HepG2 (cell line): ENCODE measurements around the gene SLC2A8. TPM values are rescaled to one million over a fixed set of nuclear protein-coding genes. Genes with fewer than 3 reads are reported as not detected.
A peak's percentile ranks its signal among the peaks of the same experiment; 100 is the strongest.

Experiments
- HDAC2 ChIP-seq: sonication (generic); formaldehyde crosslinking; IDR thresholded peaks from 2 replicates; pipeline ENCODE4 v1.4.0; 2020; ENCODE audit warnings: missing genetic modification reagents
- HNRNPH1 ChIP-seq: fragments of 200-400 bp; formaldehyde crosslinking; optimal IDR thresholded peaks from 2 replicates; pipeline ENCODE3; 2017; ENCODE audit warnings: mild to moderate bottlenecking, low read depth, low read length
- HOXA7 ChIP-seq: sonication (generic); formaldehyde crosslinking; IDR thresholded peaks from 2 replicates; pipeline ENCODE4 v1.8.1; 2022; ENCODE audit warnings: mild to moderate bottlenecking, missing genetic modification reagents, moderate library complexity
- MED8 ChIP-seq: sonication (generic); formaldehyde crosslinking; IDR thresholded peaks from 2 replicates; pipeline ENCODE4 v1.8.1; 2023; ENCODE audit warnings: mild to moderate bottlenecking, missing genetic modification reagents; ENCODE audit not compliant: insufficient replicate concordance
- PREB ChIP-seq: sonication (generic); formaldehyde crosslinking; IDR thresholded peaks from 2 replicates; pipeline ENCODE4 v1.4.0; 2020; ENCODE audit warnings: missing genetic modification reagents
- REST ChIP-seq, 2 experiments: IDR thresholded peaks; 2 replicates each; pipeline ENCODE4 v1.6.1; 2011 to 2012; ENCODE audit warnings: low read length in 2 of 2, borderline replicate concordance in 1 of 2, low read depth in 1 of 2, mild to moderate bottlenecking in 1 of 2, moderate library complexity in 1 of 2
- SALL2 ChIP-seq: sonication (generic); formaldehyde crosslinking; IDR thresholded peaks from 2 replicates; pipeline ENCODE4 v1.8.1; 2023; ENCODE audit warnings: mild to moderate bottlenecking, missing genetic modification reagents, inconsistent platforms
- SP1 ChIP-seq, 2 experiments: fragments of 450-650 bp in 1 of 2; sonication (generic) in 1 of 2; formaldehyde crosslinking in 1 of 2; IDR thresholded peaks; 2 replicates each; pipeline versions ENCODE4 v1.4.0 to v1.6.1; 2016 to 2020; ENCODE audit warnings: missing genetic modification reagents in 1 of 2
- TCF7 ChIP-seq: sonication (generic); IDR thresholded peaks from 2 replicates; pipeline ENCODE4 v1.6.1; 2016; ENCODE audit warnings: antibody characterized with exemption, low read depth
- TFAP4 ChIP-seq: sonication (generic); IDR thresholded peaks from 2 replicates; pipeline ENCODE4 v1.6.1; 2016; ENCODE audit warnings: low read depth, borderline replicate concordance
- ZBTB43 ChIP-seq: sonication (generic); formaldehyde crosslinking; conservative IDR thresholded peaks from 2 replicates; pipeline ENCODE4 v1.4.0; 2020; ENCODE audit warnings: missing genetic modification reagents
- ZFP36L1 ChIP-seq: sonication (generic); formaldehyde crosslinking; IDR thresholded peaks from 2 replicates; pipeline ENCODE4 v1.8.0; 2022; ENCODE audit warnings: mild to moderate bottlenecking, missing genetic modification reagents, moderate library complexity
- ZNF292 ChIP-seq: sonication (generic); formaldehyde crosslinking; IDR thresholded peaks from 2 replicates; pipeline ENCODE4 v1.8.1; 2022; ENCODE audit warnings: mild to moderate bottlenecking, low read depth, missing genetic modification reagents, borderline replicate concordance
- ZNF496 ChIP-seq: sonication (generic); formaldehyde crosslinking; IDR thresholded peaks from 2 replicates; pipeline ENCODE4 v1.8.1; 2023; ENCODE audit warnings: mild to moderate bottlenecking, moderate library complexity, missing genetic modification reagents; ENCODE audit not compliant: insufficient replicate concordance
- ZNF503 ChIP-seq: sonication (generic); formaldehyde crosslinking; IDR thresholded peaks from 2 replicates; pipeline ENCODE4 v1.4.0; 2020; ENCODE audit warnings: missing genetic modification reagents
- ZNF549 ChIP-seq: sonication (generic); formaldehyde crosslinking; IDR thresholded peaks from 2 replicates; pipeline ENCODE4 v1.5.0; 2020; ENCODE audit warnings: missing genetic modification reagents
- ZNF577 ChIP-seq: sonication (generic); formaldehyde crosslinking; IDR thresholded peaks from 2 replicates; pipeline ENCODE4 v1.4.0; 2020; ENCODE audit warnings: mild to moderate bottlenecking, low read depth, missing genetic modification reagents, borderline replicate concordance
- ZNF589 ChIP-seq: sonication (generic); formaldehyde crosslinking; conservative IDR thresholded peaks from 2 replicates; pipeline ENCODE4 v1.8.0; 2022; ENCODE audit warnings: mild to moderate bottlenecking, moderate library complexity, missing genetic modification reagents
- ZSCAN31 ChIP-seq: sonication (generic); formaldehyde crosslinking; IDR thresholded peaks from 2 replicates; pipeline ENCODE4 v1.5.0; 2020; ENCODE audit warnings: low read depth, mild to moderate bottlenecking, missing genetic modification reagents
- polyA plus RNA-seq, 8 experiments: library from polyadenylated mRNA; depleted of rRNA in 3 of 8; stranded (reverse) in 7 of 8; unstranded in 1 of 8; fragments of >200 nt; fragmentation: Illumina TruSeq in 4 of 8; extraction: Trizol in 4 of 8; gene quantifications; 2 replicates each; pipeline versions ENCODE4 v1.2.1 to v1.2.3, GENCODE V29; 2011 to 2016; ENCODE audit warnings: low read depth in 4 of 8, missing spikeins in 1 of 8, mixed read lengths in 1 of 8; ENCODE audit not compliant: insufficient read depth in 1 of 8
- total RNA-seq, 5 experiments: library from RNA; depleted of rRNA; stranded (reverse); fragments of >200 nt; fragmentation: Illumina TruSeq; extraction: Trizol; gene quantifications; 2 replicates each; pipeline ENCODE4 v1.2.3, GENCODE V29; 2016; ENCODE audit warnings: low read depth in 1 of 5
- TF ChIP-seq, protein P1 (sequence below): sonication (generic); formaldehyde crosslinking; IDR thresholded peaks from 2 replicates; pipeline ENCODE4 v1.4.0; 2020; ENCODE audit warnings: missing genetic modification reagents

Gene SLC2A8
- total and polyA plus RNA-seq, 2 of the 13 experiments (the other 11 are each of a cell fraction or from before 2014, with no cell fraction given) = 22.6 to 48.6 TPM

- TF ChIP-seq MED8 (CRISPR knock-in tag) (no peak), ZSCAN31 (CRISPR knock-in tag) (no peak), ZBTB43 (no peak), ZNF549 (no peak), REST (IDR thresholded peaks at IDR 0.05; ENCODE audit: borderline replicate concordance in 1 of 2, low read depth in 1 of 2, low read length in 2 of 2) (no peak), ZNF292 (no peak), TCF7 (no peak), ZFP36L1 (CRISPR knock-in tag) (no peak), ZNF589 (no peak), ZNF577 (no peak), SP1 (IDR thresholded peaks at IDR 0.05) (no peak), SP1 (CRISPR knock-in tag; IDR thresholded peaks at IDR 0.05) (no peak), ZNF503 (CRISPR knock-in tag) (no peak), ZNF496 (CRISPR knock-in tag) (no peak), HOXA7 (CRISPR knock-in tag) (no peak), HDAC2 (CRISPR knock-in tag) (peak; percentile 65), PREB (CRISPR knock-in tag) (no peak), HNRNPH1 (no peak), SALL2 (CRISPR knock-in tag) (no peak), TFAP4 (no peak)
- TF ChIP-seq, protein P1, sequence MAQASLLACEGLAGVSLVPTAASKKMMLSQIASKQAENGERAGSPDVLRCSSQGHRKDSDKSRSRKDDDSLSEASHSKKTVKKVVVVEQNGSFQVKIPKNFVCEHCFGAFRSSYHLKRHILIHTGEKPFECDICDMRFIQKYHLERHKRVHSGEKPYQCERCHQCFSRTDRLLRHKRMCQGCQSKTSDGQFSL = no peak
These were observed 791 bp downstream of the SLC2A8 start (continued) for GRCh38 chr9:127397646-127398274.
